HG03354 (cell line): ENCODE results near the gene KIAA0586.
"Not testable (repeated sequence)": the region's sequence is repeated elsewhere in the genome, so short reads cannot be mapped to it uniquely, and the experiment has no call there.

ENCODE experiments used
- ATAC-seq: cut with Tn5 transposase; IDR thresholded peaks from one replicate; pipeline ENCODE4 v1.9.1; 2021; ENCODE audit warnings: mild to moderate bottlenecking; ENCODE audit not compliant: unreplicated experiment, poor library complexity, severe bottlenecking

KIAA0586 gene

GRCh38 chr14:58460772-58461171, 33.3 kb downstream of the KIAA0586 start:
- no peak for ATAC-seq

DNA sequence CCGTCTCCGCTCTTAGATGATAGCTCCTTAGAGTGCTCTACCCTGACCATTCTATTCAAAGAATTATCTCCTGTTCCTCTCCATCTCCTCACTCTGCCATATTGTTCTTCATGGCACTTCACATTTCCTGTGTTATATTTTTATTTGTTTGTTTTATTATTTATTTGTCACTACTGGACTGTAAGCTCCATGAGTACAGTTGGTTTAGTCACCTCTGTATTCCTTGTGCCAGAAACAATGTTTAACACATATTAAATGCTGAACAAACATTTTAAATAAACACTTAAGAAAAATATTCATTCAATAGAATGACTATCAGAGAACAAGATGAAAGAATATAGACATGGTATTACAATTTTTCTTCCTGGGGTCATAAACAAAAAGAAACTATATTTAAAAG, 35.6 kb downstream of the KIAA0586 start:
- ATAC-seq, result no peak

- ATAC-seq, result no peak
Observed at GRCh38 chr14:58464652-58465051, 37.1 kb downstream of the KIAA0586 start.

DNA sequence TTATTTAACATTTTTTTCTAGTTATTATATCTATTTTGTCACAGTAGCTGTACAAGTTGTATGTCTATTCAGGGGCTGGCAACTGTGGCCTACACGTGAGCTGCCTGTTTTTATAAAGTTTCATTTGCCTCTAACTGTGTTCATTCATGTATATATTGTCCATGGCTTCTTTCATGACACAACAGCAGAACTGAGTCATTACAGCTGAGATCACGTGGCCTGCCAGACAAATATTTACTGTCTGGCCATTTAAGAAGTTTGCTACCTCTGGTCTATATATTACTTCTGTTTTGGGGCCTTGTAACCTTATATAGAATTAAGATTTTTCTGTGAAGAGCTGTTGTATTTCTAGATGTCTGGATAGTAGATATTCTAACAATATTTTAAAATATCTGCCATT, 37.9 kb downstream of the KIAA0586 start:
- ATAC-seq, result no peak

GRCh38 chr14:58466459-58466858, 38.9 kb downstream of the KIAA0586 start:
- no peak for ATAC-seq

DNA sequence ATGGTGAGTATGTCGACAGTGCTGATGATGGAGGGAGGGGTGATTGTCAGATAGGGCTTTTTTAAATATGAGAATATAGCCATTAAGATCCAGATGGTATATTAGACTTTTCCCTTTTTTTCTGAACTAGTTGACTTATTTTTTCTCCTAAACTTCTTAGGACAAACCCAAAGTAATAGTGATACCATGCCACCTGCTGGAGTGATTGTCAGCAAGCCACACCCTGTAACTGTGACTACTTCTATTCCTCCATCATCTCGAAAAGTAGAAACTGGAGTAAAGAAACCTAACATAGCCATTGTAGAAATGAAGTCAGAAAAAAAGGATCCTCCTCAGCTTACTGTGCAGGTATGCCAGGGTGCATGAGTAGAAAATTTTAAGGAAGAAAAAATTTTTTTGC, 40.1 kb downstream of the KIAA0586 start:
- no peak for ATAC-seq

DNA sequence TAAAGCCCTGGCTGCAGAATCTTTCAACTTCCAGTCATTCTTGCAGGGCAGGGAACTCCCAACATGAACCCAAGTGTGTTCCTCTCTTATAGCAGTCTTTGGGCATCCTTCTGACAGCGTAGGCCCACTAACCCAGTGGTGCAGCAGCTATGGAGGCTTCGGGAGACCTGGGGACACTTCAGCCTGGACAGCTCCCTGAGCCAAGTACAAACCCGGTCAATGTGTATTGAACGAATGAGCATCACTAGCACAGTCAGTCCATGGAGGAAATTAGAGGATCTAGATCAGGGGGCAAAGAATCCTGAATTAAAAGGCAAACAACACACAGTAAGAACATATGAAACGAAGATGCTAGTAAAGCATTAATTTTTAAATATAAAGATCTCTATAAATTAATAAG, 41.8 kb downstream of the KIAA0586 start:
- no peak for ATAC-seq

GRCh38 chr14:58476320-58476719, 48.8 kb downstream of the KIAA0586 start:
- ATAC-seq, result no peak

- no peak for ATAC-seq
Observed at GRCh38 chr14:58477653-58478052, 50.1 kb downstream of the KIAA0586 start.

- ATAC-seq, result not testable (repeated sequence)
Observed at GRCh38 chr14:58478329-58478728, 50.8 kb downstream of the KIAA0586 start.

- no peak for ATAC-seq
Observed at GRCh38 chr14:58479975-58480374, 52.5 kb downstream of the KIAA0586 start.

- no peak for ATAC-seq
Observed at GRCh38 chr14:58484176-58484575, 56.7 kb downstream of the KIAA0586 start.

GRCh38 chr14:58488550-58488949, 61.0 kb downstream of the KIAA0586 start:
- ATAC-seq, result no peak

DNA sequence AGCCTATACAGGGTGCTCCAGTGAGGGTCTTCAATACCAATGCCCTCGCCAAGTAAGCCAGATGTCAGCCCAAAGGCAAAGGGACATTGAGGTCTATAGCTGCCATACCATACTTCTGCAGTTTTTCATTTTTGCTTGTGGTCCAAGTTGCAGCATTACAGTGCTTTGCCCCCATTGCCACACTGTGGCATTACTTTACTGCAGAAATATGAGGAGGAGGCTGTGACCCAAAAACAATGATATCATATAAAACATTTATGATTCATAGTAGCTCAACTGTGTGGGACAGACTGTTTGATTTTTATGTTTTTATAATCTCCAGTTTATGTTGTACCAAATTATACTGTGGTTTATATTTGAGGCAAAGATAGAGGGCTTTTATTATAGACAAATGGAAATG, 64.1 kb downstream of the KIAA0586 start:
- ATAC-seq, result no peak

GRCh38 chr14:58492044-58492443, 64.5 kb downstream of the KIAA0586 start:
- no peak for ATAC-seq

DNA sequence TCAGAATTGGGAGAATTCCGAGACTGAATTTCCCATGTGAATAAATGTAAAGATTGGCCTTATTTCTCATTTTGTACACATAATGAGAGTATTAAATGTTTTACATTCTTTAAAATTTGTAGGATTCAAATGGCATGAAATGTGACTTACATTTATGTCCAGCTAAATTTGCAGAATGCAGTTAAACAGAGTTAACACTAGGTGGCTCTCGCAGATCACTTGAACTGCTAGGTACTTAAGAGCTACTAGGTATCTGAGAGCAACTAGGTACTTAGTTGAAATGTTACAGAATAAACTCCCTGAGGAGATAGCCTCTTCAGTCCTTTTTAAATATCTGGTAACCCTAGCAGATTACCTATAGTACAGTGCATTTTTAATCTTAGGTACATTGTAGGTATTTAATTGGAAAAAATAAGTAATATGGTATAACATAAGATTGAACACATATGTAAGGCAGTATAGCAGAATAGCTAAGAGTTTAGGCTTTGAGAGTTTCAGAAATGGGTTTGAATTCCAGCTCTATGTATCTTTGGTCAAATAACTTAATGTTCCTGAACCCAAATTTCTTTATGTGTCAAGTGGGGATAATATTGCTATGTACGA, 73.8 kb downstream of the KIAA0586 start:
- ATAC-seq, result peak; percentile 75

DNA sequence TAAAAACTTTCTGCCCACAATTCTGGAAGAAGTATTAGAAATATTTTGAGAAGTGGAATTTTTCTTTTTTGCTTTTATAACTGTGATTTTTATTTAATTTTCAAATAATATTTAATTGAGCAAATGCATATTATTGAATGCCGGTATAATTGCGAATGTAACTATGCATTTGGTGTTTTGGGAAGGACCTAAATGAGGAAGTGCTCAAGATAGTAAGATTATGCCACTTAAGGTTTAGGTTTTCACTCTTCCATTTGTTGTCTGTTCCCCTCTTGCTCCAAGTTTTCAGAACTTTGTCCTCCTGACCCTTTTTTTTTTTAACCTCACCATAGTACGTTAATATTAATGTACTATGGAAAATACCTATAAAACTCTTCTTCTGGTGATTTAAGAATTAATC, 85.8 kb downstream of the KIAA0586 start:
- no peak for ATAC-seq

DNA sequence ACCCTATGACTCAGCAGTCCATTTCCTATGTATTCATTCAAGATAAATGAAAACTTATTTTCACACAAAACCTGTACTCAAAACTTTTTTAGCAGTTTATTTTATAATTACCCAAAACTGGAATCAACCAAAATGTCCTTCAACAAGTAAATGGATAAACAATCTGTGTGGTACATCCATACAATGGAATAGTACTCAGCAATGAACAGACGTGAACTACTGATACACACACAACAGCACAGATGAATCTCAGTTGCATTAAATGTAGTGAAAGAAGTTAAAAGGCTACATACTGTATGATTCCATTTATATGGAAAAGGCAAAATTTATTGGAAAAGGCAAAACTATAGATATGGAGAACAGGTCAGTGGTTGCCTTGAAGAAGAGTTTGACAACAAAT, 90.1 kb downstream of the KIAA0586 start:
- ATAC-seq, result no peak

DNA sequence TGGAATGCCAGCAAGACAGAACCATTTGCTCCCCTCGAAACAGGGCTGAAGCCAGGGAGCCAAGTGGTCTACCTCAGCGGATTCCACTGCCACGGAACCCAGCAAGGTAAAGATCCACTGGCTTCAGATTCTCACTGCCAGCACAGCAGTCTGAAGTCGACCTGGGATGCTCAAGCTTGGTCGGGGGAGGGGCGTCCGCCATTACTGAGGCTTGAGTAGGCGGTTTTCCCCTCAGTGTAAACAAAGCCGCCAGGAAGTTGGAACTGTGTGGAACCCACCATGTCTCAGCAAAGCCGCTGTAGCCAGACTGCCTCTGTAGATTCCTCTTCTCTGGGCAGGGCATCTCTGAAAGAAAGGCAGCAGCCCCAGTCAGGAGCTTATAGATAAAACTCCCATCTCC, 98.2 kb downstream of the KIAA0586 start:
- not testable (repeated sequence) for ATAC-seq

- no peak for ATAC-seq
Observed at GRCh38 chr14:58533446-58533845, 105.9 kb downstream of the KIAA0586 start.

DNA sequence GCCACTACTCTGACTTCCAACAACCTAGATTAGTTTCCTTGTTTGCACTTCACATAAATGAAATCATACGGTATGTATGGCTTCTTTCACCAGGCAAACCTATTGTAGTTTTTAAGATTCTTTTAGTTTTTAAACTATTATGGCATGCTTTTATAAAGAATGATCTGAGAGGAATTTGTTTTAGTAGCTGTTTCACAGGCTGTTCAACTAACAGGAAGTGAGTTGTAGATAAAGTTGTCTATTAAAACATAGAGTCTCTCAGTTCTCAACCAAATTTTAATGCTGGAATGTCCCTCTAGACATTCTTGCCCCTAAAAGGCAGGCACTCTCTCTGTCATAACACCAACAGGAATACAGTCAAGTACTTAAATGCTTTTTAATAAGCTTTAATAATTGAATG, 107.5 kb downstream of the KIAA0586 start:
- ATAC-seq, result no peak

DNA sequence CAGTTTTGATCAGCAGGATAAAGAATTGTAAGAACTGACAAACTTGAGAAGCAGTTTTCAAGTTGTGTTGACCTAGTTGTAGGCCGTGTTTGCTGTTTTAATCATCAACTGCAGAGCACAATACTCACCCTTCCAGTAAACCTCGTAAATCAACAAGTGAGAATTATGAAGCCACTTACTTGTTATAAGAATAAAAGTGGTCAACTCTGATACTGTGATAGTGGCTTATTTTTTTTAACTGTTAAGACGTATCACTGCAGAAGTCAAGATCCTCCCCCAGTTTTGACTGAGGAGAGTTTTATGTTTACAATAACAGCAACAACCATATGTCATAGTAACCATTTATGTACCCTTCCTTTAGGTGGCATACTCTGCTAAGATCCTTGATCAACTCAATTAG, 109.5 kb downstream of the KIAA0586 start:
- no peak for ATAC-seq
